ENCODE data around the gene RALGAPA1. TPM values are rescaled to one million over a fixed set of nuclear protein-coding genes. Genes with fewer than 3 reads are reported as not detected.

The RALGAPA1 gene
- total and polyA plus RNA-seq, 7 donors, result 4.3 to 40.1 (median 28.0) TPM

DNA sequence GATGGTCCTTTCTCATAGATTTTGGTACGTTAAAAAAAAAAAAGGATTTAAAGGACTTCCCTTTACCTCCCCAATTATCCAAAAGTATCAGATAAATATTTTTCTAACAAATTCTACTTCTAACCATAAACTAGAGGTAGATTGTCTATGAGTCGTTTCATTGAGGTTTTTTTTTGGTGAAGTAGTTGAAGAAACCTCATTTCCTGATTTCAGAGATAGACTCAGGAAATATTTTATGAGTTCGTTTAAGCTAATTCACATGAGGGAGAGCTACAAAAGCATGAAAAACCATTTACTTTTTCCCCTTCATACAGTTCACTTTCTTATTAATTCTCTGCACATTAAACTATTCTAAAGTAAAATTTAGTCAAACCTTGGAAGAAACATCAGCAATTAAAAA lies 112.5 kb downstream of the RALGAPA1 start:
- Histone ChIP-seq H3K27me3 (ENCODE audit: insufficient read depth in 3 of 3, low read length in 2 of 3) (no peaks in the 10 kb centered on the region), H3K4me3 (no peak overlapping the region), H3K27ac (no peak overlapping the region), H3K4me1 (no peaks in the 10 kb centered on the region), H3K9me3 (no peaks in the 10 kb centered on the region), H3K36me3 (ENCODE audit: insufficient read depth in 1 of 2, low read depth in 1 of 2) (no peaks in the 10 kb centered on the region)
- TF ChIP-seq, protein P1, sequence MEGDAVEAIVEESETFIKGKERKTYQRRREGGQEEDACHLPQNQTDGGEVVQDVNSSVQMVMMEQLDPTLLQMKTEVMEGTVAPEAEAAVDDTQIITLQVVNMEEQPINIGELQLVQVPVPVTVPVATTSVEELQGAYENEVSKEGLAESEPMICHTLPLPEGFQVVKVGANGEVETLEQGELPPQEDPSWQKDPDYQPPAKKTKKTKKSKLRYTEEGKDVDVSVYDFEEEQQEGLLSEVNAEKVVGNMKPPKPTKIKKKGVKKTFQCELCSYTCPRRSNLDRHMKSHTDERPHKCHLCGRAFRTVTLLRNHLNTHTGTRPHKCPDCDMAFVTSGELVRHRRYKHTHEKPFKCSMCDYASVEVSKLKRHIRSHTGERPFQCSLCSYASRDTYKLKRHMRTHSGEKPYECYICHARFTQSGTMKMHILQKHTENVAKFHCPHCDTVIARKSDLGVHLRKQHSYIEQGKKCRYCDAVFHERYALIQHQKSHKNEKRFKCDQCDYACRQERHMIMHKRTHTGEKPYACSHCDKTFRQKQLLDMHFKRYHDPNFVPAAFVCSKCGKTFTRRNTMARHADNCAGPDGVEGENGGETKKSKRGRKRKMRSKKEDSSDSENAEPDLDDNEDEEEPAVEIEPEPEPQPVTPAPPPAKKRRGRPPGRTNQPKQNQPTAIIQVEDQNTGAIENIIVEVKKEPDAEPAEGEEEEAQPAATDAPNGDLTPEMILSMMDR (IDR thresholded peaks at IDR 0.05), result no peak
- intact Hi-C loops (cut with DNase I), result no loop called here
- ATAC-seq (no peak), DNase-seq (no peak)
- WGBS, 3 donors, result 72 to 84% (median 77%) methylated on average over 3 of the region's 3 CpGs

DNA sequence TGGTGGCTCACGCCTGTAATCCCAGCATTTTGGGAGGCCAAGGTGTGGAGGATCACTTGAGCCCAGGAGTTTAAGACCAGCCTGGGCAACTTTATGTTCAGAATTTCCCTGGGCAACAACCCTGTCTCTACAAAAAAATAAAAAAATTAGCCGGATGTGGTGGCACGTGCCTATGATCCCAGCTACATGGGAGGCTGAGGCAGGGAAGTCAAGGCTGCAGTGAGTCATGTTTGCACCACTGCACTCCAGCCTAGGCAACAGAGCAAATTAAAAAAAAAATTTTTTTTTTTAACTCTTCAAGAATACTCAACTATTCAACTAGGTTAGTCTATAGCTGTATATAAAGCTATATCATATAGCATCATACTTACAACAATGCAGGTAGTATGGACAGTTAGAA lies 113.0 kb downstream of the RALGAPA1 start:
- WGBS, 3 donors, result 96 to 98% (median 97%) methylated on average over 3 of the region's 3 CpGs
- ATAC-seq (no peak), DNase-seq (no peak)

DNA sequence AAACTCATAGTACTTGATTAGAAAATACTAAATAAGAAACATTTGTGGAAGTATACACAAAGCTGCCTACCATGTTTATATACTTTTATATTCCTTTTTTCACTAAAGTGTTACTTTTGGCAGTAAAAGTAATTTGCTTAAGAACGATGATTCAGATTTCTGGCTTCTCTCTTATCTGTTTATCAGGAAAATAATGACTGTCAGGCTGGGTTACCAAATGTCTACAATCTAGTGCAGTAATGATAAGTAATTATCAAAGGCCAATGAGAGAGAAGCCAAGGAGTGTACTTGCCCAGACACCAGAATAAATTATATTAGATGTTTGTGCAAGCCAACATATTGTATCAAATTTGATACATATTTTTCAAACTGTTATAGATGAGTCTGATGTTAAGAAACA lies 113.4 kb downstream of the RALGAPA1 start:
- TF ChIP-seq, protein P1 (IDR thresholded peaks at IDR 0.05), result no peak
- intact Hi-C loops (cut with DNase I), result no loop called here
- DNase-seq (no peak), ATAC-seq (no peak)
- H3K36me3 ChIP-seq (ENCODE audit: insufficient read depth in 1 of 2, low read depth in 1 of 2), result no peaks in the 10 kb centered on the region
- H3K4me3 ChIP-seq, result no peak overlapping the region
- H3K27me3 ChIP-seq (ENCODE audit: insufficient read depth in 3 of 3, low read length in 2 of 3), result no peaks in the 10 kb centered on the region
- H3K27ac ChIP-seq, result no peak overlapping the region
- H3K4me1 ChIP-seq, result no peaks in the 10 kb centered on the region
- 83 to 94% (median 94%) methylated on average over 1 of the region's 1 CpG for WGBS, 3 donors
- no peaks in the 10 kb centered on the region for H3K9me3 ChIP-seq

More for the DNA sequence above, 113.0 kb downstream of the RALGAPA1 start:
- intact Hi-C loops (cut with DNase I), result no loop called here
- Histone ChIP-seq H3K27me3 (ENCODE audit: insufficient read depth in 3 of 3, low read length in 2 of 3) (no peaks in the 10 kb centered on the region), H3K9me3 (no peaks in the 10 kb centered on the region), H3K4me3 (no peak overlapping the region), H3K27ac (no peak overlapping the region), H3K4me1 (no peaks in the 10 kb centered on the region), H3K36me3 (ENCODE audit: insufficient read depth in 1 of 2, low read depth in 1 of 2) (no peaks in the 10 kb centered on the region)
- TF ChIP-seq, protein P1 (IDR thresholded peaks at IDR 0.05), result no peak

DNA sequence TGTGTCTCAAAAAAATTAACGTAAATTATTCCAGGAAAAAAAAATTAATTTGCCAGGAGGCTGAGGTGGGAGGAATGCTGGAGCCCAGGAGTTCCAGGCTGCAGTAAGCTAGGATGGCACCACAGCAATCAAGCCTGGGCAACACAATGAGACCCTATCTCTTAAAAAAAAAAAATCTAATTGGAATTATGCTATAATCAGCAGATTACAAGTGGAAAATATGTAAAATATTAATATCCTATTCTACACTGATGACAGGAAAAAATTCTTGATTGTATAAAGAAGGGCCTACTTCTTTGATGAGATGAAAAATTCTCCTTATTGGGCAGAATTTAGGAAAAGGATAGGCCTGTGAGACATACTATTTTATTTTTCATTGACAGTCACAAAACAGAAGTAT lies 114.0 kb downstream of the RALGAPA1 start:
- Histone ChIP-seq H3K4me3 (no peak overlapping the region), H3K4me1 (no peaks in the 10 kb centered on the region), H3K9me3 (no peaks in the 10 kb centered on the region), H3K36me3 (ENCODE audit: insufficient read depth in 1 of 2, low read depth in 1 of 2) (peaks cover 0 to 5% of the 10 kb centered on the region in 2 donors), H3K27ac (no peak overlapping the region), H3K27me3 (ENCODE audit: insufficient read depth in 3 of 3, low read length in 2 of 3) (no peaks in the 10 kb centered on the region)
- TF ChIP-seq, protein P1 (IDR thresholded peaks at IDR 0.05), result no peak
- 90 to 100% (median 100%) methylated on average over 1 of the region's 1 CpG for WGBS, 3 donors
- DNase-seq (no peak), ATAC-seq (no peak)
- intact Hi-C loops (cut with DNase I), result no loop called here

DNA sequence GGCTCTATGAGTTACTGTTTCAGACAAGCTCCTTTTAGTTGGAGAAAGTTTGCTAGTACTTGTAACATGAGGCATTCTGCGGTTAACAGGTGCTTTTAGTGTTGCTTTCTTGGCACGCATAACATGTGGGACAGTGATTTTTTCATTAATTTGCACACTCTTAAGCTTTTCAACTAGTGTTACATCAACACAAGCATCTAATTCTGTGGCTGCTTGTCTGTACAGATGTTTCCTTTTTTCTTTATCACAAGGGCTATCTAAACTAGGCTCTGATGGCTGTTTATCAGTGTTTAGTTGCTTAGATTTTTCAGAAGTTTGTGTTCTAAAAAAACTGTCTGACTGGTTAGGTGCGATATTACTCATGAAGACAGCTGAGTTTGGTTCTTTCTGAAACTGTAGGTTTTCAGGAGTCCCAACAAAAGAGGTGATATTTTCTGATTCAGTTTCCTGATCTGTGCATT lies 120.1 kb downstream of the RALGAPA1 start:
- TF ChIP-seq, protein P1 (IDR thresholded peaks at IDR 0.05), result no peak
- H3K27ac ChIP-seq, result no peak overlapping the region
- H3K9me3 ChIP-seq, result no peaks in the 10 kb centered on the region
- intact Hi-C loops (cut with DNase I), result loop anchor here in 1 of 2 donors (5.0 kb wide), 1 partner anchor 128 kb away; no protein-coding TSS in a partner anchor
- 71 to 79% (median 74%) methylated on average over 3 of the region's 3 CpGs for WGBS, 3 donors
- ATAC-seq (no peak), DNase-seq (no peak)
- H3K4me1 ChIP-seq, result no peaks in the 10 kb centered on the region
- no peak overlapping the region for H3K4me3 ChIP-seq
- peaks cover 5 to 49% of the 10 kb centered on the region in 2 donors for H3K36me3 ChIP-seq (ENCODE audit: insufficient read depth in 1 of 2, low read depth in 1 of 2)
- no peaks in the 10 kb centered on the region for H3K27me3 ChIP-seq (ENCODE audit: insufficient read depth in 3 of 3, low read length in 2 of 3)

All from psoas muscle (tissue), 8 donors.